MCF 10A (cell line): ENCODE results near the gene TMEM51. TPM values are rescaled to one million over a fixed set of nuclear protein-coding genes. Genes with fewer than 3 reads are reported as not detected.
A peak's percentile ranks its signal among the peaks of the same experiment; 100 is the strongest.

Experiments used
- BruUV-seq: library from RNA; stranded (reverse); fragments of 400-500 nt; replicated peaks from 2 replicates; lab custom pipeline; 2021; lab: Mats Ljungman, UMichigan
- CTCF ChIA-PET: fragments of 300-600 bp; sonication (Branson Sonifier 250); formaldehyde crosslinking; extraction: SDS; loops from one replicate; lab custom pipeline; 2021; ENCODE audit warnings: antibody characterized with exemption, inconsistent platforms; lab: Yijun Ruan, JAX
- POLR2A ChIA-PET: fragments of 300-600, 350-650 bp; sonication (Branson Sonifier 250); formaldehyde crosslinking; extraction: SDS; loops from one replicate; lab custom pipeline; 2020; ENCODE audit warnings: antibody characterized with exemption, inconsistent platforms; lab: Yijun Ruan, JAX
- DNase-seq: peaks from one replicate; pipeline ENCODE4 v3.0.0-alpha.2; 2018; ENCODE audit not compliant: unreplicated experiment
- H3K27ac Mint-ChIP-seq: one replicate; pipeline ENCODE4 v1.8.0; 2022; ENCODE audit warnings: mild to moderate bottlenecking, low read depth, mixed read lengths; ENCODE audit not compliant: unreplicated experiment
- H3K27me3 Mint-ChIP-seq: one replicate; pipeline ENCODE4 v1.8.0; 2022; ENCODE audit warnings: mixed read lengths; ENCODE audit not compliant: insufficient read depth, unreplicated experiment
- H3K36me3 Mint-ChIP-seq: one replicate; pipeline ENCODE4 v1.8.0; 2022; ENCODE audit warnings: mild to moderate bottlenecking, moderate library complexity, mixed read lengths; ENCODE audit not compliant: insufficient read depth, unreplicated experiment
- H3K4me1 Mint-ChIP-seq: one replicate; pipeline ENCODE4 v1.8.0; 2022; ENCODE audit warnings: mixed read lengths; ENCODE audit not compliant: insufficient read depth, unreplicated experiment
- H3K4me3 Mint-ChIP-seq: one replicate; pipeline ENCODE4 v1.8.0; 2022; ENCODE audit warnings: mild to moderate bottlenecking, moderate library complexity, mixed read lengths; ENCODE audit not compliant: unreplicated experiment
- H3K9me3 Mint-ChIP-seq: one replicate; pipeline ENCODE4 v1.8.0; 2022; ENCODE audit warnings: mixed read lengths; ENCODE audit not compliant: unreplicated experiment
- CTCF ChIP-seq: fragments of 200-600 bp; IDR thresholded peaks from one replicate; pipeline ENCODE4 v1.8.0; 2022; ENCODE audit warnings: antibody characterized with exemption, mild to moderate bottlenecking; ENCODE audit not compliant: unreplicated experiment
- intact Hi-C: fragments of 100-400 bp; cut with micrococcal nuclease; formaldehyde crosslinking; loops from 2 replicates; pipeline ENCODE4 v1.14.1; 2022
- total RNA-seq: library from RNA; stranded (reverse); gene quantifications from 2 replicates; pipeline ENCODE4 v1.2.3, GENCODE V29; 2022

Gene TMEM51
- total RNA-seq, 1 experiment from 2014 or later: 6.4 TPM

GRCh38 chr1:15151377-15151806, 2.2 kb upstream of the TMEM51 start:
- peaks cover 6% of the 10 kb centered on the region for H3K4me1 Mint-ChIP-seq
- intact Hi-C loops: loop anchor here (5.0 kb wide), 1 partner anchor 281 kb away; no protein-coding TSS in a partner anchor
- CTCF ChIA-PET: interaction anchor here (0.6 to 5.2 kb wide), 16 partner anchors 14 to 1079 kb away, joined by 3 to 67 read pairs (median 3); no protein-coding TSS in a partner anchor
- peaks cover 12% of the 10 kb centered on the region for H3K36me3 Mint-ChIP-seq
- H3K27me3 Mint-ChIP-seq: no peaks in the 10 kb centered on the region
- no peak for DNase-seq
- TF ChIP-seq CTCF: no peak
- POLR2A ChIA-PET: interaction anchor here (0.6 to 1.4 kb wide), 6 partner anchors 49 to 158 kb away, joined by 3 to 5 read pairs (median 4); no protein-coding TSS in a partner anchor
- no peak overlapping the region for H3K27ac Mint-ChIP-seq
- H3K4me3 Mint-ChIP-seq: no peak overlapping the region
- no TSS peak for BruUV-seq
- no peaks in the 10 kb centered on the region for H3K9me3 Mint-ChIP-seq

DNA sequence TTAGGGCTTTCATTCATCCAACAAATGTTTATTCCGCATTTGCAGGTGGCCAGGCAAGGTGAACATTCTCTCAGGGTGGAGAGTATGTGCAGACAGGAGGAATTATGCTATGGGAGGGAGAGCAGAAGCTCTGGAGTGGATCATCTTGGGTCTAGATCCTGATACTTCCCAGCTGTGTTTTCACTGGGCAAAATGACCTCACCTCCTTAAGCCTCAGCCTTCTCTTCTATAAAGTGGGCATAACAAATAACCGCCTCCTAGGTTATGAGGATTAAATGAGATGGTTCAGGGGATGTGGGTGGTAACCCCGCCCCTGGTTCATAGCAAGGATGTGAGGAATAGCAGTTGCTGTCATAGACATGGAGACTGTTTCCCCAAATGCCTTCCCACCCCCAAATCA, 1.7 kb upstream of the TMEM51 start:
- Mint-ChIP-seq H3K36me3 (peaks cover 12% of the 10 kb centered on the region), H3K4me1 (peaks cover 6% of the 10 kb centered on the region), H3K27me3 (no peaks in the 10 kb centered on the region), H3K27ac (peak overlapping the region; percentile 42), H3K9me3 (no peaks in the 10 kb centered on the region), H3K4me3 (peak overlapping the region; percentile 85)
- CTCF ChIA-PET: interaction anchor here (0.6 to 5.2 kb wide), 21 partner anchors 21 to 1182 kb away, joined by 3 to 67 read pairs (median 3); no protein-coding TSS in a partner anchor
- POLR2A ChIA-PET: interaction anchor here (0.6 to 2.9 kb wide), 16 partner anchors 21 to 1563 kb away, joined by 3 to 20 read pairs (median 4); no protein-coding TSS in a partner anchor
- no peak for DNase-seq
- intact Hi-C loops: loop anchor here (1.0 to 5.0 kb wide), 4 partner anchors 48 to 280 kb away; no protein-coding TSS in a partner anchor
- no peak for TF ChIP-seq CTCF
- no TSS peak for BruUV-seq

DNA sequence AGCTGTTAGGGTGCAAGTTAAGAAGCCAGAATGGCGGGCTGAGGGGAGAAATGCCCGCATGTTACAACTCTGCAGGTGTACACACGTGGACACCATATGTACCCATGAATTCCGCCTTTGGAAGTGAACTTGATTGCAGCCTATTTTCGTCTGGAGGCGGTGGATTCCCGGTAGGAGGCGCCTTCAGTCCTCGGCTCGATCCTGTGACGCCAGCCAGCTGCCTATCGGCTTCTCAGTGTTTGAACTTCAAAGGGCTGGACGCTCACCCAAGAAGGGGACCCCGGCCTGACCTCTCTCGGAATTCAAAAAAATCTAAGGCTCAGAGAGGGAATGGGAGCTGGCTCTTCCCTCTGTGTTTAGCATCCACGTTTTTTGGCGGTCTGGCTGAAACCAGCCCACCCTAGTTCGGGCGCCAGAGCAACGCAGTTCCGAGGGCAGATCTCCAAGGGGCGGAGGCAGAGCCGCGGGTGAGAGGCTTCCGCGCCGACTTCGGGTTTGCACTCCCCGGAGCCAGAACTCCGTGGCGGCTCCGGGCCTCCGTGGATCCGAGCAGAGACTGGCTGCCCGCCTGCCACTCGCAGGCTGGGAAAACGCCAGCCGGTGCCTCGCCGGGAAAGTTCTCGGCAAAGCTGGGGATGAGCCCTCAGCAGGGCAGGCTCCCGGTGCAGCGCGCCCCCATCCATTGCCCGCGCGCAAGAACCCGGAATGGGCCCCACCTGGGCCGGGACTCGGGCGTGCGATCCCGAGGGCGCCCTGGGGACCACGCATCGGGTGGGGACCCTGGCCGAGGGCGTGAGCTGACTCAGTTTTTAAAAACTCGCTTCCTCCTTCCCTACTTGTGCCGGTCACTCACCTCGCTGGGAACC, 996 bp upstream of the TMEM51 start:
- H3K27ac Mint-ChIP-seq: peak overlapping the region; percentile 42
- peak; percentile 92 for DNase-seq
- peaks cover 6% of the 10 kb centered on the region for H3K4me1 Mint-ChIP-seq
- H3K27me3 Mint-ChIP-seq: no peaks in the 10 kb centered on the region
- peaks cover 12% of the 10 kb centered on the region for H3K36me3 Mint-ChIP-seq
- intact Hi-C loops: loop anchor here (1.0 to 5.0 kb wide), 4 partner anchors 48 to 280 kb away; no protein-coding TSS in a partner anchor
- no TSS peak for BruUV-seq
- ChIA-PET POLR2A (interaction anchor here (0.7 to 2.9 kb wide), 21 partner anchors 20 to 1563 kb away, joined by 3 to 20 read pairs (median 4); no protein-coding TSS in a partner anchor), CTCF (interaction anchor here (0.5 to 5.2 kb wide), 33 partner anchors 10 to 1183 kb away, joined by 3 to 67 read pairs (median 4); partner anchors contain the start of gene FHAD1)
- peak; percentile 45 for TF ChIP-seq CTCF
- H3K4me3 Mint-ChIP-seq: peak overlapping the region; percentile 85
- no peaks in the 10 kb centered on the region for H3K9me3 Mint-ChIP-seq
